GM18502 (cell line): ENCODE results near the gene TENM4.
"Not testable (repeated sequence)": the region's sequence is repeated elsewhere in the genome, so short reads cannot be mapped to it uniquely, and the experiment has no call there.

Experiments used
- ATAC-seq: cut with Tn5 transposase; IDR thresholded peaks from one replicate; pipeline ENCODE4 v1.9.1; 2021; ENCODE audit warnings: mild to moderate bottlenecking; ENCODE audit not compliant: unreplicated experiment, poor library complexity

TENM4 gene

GRCh38 chr11:79192836-79193235, 248.0 kb downstream of the TENM4 start:
- no peak for ATAC-seq

DNA sequence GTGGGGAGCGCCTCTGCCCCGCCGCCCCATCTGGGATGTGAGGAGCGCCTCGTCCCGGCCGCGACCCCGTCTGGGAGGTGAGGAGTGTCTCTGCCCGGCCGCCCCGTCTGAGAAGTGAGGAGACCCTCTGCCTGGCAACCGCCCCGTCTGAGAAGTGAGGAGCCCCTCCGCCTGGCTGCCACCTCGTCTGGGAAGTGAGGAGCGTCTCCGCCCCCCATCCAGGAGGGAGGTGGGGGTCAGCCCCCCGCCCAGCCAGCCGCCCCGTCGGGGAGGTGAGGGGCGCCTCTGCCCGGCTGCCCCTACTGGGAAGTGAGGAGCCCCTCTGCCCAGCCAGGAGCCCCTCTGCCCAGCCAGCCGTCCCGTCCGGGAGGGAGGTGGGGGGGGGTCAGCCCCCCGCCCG, 249.1 kb downstream of the TENM4 start:
- not testable (repeated sequence) for ATAC-seq

GRCh38 chr11:79190553-79190952, 250.3 kb downstream of the TENM4 start:
- not testable (repeated sequence) for ATAC-seq

DNA sequence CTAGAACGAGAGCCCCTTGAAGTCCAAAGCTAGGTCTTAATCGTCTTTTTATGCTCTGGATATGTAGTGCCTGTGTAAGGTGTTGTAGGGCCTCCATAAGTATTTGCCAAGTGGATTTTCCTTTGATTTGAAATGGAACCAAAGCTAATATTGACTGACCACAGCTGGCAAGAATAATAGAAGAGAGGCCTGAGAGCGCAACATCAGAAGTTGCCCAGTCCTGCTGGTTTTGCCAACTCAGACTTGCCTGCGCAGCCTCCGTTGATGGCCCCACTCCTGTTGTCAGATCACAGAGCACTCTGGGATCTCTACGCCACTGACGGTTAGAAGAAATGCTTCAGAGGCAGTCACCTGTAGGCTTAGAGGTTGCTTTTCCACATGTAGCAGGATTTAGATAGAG, 251.2 kb downstream of the TENM4 start:
- ATAC-seq = no peak

- no peak for ATAC-seq
These were observed 251.8 kb downstream of the TENM4 start for GRCh38 chr11:79189055-79189454.

DNA sequence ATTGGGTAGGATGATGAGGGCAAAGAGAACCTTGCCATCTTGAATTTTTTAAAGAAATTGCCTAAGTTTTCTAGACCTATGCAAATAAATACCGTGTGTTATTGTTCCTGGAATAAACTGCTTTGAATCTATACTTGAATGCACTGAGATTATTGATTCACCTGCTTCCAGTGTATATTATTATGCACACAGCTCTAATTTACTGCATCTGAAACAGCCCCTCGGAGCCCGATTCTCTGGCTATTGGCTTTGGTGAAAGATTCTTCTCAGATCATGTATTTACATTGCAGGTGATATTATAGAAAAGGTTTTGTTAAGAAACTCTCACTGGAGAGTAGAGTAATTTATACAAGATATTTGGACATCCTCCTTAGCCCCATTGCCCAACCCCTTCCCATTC, 254.2 kb downstream of the TENM4 start:
- no peak for ATAC-seq

DNA sequence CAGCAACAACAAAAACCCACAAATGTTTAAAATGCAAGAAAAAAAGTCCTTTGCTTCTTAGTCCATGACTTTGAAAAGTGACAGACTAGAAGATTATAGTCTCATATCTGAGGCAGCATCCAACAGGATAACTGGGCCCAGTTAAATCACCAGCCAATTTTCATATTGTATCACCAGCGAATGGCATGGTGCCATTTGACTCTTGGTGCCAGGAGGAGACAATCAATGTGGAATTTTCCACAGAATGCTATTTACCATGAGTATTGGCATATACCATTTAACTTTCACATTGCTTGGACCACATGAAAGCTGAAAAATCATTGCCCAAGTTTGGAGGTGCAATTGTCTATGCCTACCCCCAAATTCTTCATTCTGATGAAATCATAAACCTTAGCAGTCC, 255.5 kb downstream of the TENM4 start:
- ATAC-seq = no peak

GRCh38 chr11:79184285-79184684, 256.5 kb downstream of the TENM4 start:
- no peak for ATAC-seq

DNA sequence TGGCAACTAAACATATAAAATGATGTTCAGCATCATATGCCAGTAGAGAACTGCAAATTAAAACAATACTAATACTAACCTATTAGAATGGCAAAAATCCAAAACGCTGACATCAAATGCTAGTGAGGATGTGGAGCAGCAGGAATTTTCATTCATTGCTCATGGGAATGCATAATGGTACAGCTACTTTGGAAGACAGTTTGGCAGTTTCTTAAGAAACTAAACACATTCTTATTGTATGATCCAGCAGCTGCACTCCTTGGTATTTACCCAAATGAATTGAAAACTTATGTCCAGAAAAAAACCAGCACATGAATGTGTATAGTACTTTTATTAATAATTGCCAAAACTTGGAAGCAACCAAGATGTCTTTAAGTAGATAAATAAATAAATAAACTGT, 258.0 kb downstream of the TENM4 start:
- ATAC-seq = no peak

DNA sequence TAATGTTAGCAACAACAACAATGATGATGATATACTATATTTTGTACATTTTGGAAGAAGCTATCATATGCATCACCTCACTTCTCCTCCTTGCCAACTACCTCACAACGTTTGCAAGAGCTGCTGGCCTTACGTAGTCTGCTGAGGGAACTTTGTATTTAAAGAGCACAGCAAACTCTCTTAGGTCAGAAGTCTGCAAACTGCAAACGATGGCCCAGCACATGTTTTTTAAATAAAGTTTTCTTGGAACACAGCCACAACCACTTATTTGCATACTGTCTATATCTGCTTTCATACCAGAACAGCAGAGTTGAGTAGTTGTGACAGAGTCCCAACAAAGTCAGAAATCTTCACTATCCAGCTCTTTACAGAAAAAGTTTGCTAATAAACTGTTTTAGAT, 261.7 kb downstream of the TENM4 start:
- ATAC-seq = no peak

GRCh38 chr11:79174045-79175008, 266.5 kb downstream of the TENM4 start:
- ATAC-seq = no peak

DNA sequence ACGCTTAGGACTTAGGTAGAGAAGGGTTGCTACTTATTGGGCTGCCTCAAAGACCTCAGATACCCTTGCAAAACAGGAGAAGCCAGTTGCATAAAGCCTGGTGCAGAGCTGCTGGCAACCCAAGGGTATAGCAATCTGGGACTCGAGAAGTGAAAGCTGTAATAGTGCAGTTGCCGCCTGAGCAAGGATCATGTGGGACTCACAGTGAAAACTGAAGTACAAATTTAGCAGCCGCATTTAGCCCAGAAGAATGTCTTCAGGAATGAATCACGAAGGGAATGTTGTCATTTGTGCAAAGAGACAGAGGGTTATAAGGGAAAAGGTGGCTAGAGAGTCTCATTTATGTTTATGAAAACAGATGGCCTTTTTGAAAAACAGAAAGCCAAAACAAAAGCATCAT, 267.2 kb downstream of the TENM4 start:
- no peak for ATAC-seq

DNA sequence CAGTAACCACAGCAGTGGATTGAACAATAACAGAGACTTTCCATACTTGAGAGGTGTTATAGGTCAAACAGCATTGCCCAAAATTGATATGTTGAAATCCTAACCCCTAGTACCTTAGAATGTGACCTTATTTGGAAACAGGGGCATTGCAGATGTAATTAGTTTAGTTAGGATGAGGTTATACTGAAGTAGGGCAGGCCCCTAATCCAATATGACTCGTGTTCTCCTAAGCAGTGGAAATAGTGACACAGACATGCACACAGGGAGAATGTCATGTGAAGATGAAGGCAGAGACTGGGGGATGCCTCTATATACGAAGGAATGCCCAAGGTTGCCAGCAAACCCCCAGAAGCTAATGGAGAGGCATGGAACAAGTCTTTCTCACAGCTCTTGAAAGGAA, 270.5 kb downstream of the TENM4 start:
- no peak for ATAC-seq

DNA sequence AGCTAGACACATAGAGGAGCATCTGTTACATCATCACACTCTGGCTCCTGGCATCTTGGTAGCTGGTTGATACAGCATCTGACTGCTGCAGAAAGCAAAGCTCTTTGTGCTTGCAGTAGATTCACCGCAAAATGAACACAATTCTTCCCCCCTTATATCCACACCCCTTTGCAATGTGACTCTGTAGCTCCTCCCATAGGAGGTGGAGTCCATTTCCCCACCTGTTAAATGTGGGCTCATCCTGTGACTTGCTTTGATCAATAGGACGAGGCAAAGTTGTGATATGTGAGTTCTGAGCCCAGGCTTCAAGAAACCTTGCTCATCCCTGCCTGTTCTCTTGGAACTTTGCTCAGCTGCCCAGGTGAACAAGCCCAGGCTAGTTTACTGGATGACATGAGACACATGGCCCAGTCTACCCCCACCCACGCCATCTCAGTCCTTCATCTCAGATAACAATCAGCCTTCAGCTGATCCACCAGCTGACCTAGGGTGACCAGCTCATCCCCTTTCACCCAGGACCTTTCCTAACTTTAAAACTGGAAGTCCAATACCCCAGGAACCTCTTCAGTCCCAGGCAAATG, 272.2 kb downstream of the TENM4 start:
- ATAC-seq = no peak

DNA sequence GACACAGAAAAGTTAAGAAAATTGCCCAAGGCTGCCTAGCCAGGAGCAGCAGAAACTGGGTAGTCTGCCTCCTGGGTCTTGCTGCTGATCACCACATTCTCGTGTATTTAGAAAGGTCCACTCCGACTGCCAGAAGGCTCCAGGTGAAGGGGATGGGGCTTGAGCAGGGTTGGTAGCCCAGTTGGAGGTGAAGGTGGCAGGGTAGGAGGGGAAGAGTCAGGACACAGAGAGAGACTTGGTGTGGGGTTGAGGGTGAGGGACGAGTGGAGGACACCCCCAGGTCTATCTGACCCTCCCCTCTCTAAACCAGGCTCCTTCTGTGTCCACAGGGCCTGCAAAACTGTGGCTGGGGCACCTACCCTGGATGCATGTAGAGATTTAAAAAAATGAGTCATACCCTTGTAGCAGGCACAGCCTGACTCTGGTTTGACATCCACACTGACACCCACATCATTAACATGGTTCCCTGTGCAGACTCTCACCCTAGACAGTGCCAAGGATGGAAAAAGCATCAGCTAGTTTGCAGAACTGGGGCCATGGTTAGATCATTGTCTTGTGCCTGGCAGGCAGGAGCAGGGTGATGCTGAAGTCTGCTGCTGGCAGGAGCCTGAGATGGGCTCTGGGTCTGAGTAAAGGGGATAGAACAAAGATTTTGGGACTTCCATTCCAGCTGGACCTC, 273.2 kb downstream of the TENM4 start:
- ATAC-seq = no peak

GRCh38 chr11:79165908-79166307, 274.9 kb downstream of the TENM4 start:
- ATAC-seq = no peak

GRCh38 chr11:79160791-79161403, 279.9 kb downstream of the TENM4 start:
- no peak for ATAC-seq

DNA sequence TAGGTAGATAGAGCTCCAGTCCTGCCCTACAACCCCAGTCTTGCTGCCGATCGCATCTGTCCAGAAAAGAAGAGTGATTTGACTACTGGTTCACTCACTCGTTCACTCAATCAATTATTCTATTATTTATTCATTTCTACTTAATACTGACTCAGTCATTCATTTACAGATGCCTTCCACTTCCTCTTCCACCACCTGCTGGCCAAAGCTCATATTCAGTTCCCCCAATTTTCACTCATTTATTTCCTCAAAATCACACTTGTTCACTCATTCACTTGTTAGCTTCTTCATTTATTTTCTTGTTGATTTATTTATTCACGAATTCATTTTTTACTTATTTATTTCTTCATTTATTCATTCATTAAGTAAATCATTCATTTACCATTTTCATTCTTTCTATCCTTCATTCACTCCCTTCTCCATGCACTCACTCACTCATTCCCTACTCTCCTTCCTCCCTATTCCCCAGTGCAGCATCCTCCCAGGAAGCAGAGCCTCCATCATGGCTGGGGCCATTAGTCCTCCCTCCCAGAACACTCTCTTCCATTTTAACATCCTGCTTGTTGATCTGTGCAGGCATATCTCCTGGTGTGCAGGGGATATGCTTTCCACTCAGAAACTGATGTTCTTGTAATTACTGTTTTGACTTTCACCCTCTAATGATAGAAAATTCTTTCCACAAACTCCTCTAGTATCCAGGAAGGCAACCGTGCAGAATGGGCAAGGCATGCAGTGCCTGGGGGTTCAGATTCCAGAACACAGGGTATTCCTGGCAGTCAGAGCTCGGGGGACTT, 281.0 kb downstream of the TENM4 start:
- no peak for ATAC-seq

GRCh38 chr11:79157738-79158137, 283.1 kb downstream of the TENM4 start:
- no peak for ATAC-seq

GRCh38 chr11:79156031-79156430, 284.8 kb downstream of the TENM4 start:
- no peak for ATAC-seq
